H1 (cell line): ENCODE results near the gene MYLK3.

Experiments used
- CEBPB ChIP-seq: IDR thresholded peaks from 2 replicates; pipeline ENCODE4 v1.6.1; 2012; ENCODE audit warnings: low read depth, low read length
- CHD2 ChIP-seq: IDR thresholded peaks from 2 replicates; pipeline ENCODE4 v1.6.1; 2012; ENCODE audit warnings: low read length, improper control_type of control experiment
- JUN ChIP-seq: IDR thresholded peaks from 2 replicates; pipeline ENCODE4 v1.6.1; 2011; ENCODE audit warnings: low read depth, mild to moderate bottlenecking, improper control_type of control experiment, low read length
- MAFK ChIP-seq: IDR thresholded peaks from 2 replicates; pipeline ENCODE4 v1.6.1; 2012; ENCODE audit warnings: low read depth, mild to moderate bottlenecking, improper control_type of control experiment, low read length
- RNF2 ChIP-seq: fragments of 200-900, 300-1000 bp; sonication (generic); IDR thresholded peaks from 2 replicates; pipeline ENCODE4 v1.7.1; 2016; ENCODE audit warnings: borderline replicate concordance, low read depth, mild to moderate bottlenecking, antibody characterized with exemption, low read length; ENCODE audit not compliant: poor library complexity, severe bottlenecking; ENCODE audit errors: missing control alignments
- SP2 ChIP-seq: IDR thresholded peaks from 2 replicates; pipeline ENCODE4 v1.6.1; 2012; ENCODE audit warnings: mild to moderate bottlenecking, low read length, inconsistent platforms
- TAF1 ChIP-seq: IDR thresholded peaks from 2 replicates; pipeline ENCODE4 v1.6.1; 2011; ENCODE audit warnings: mild to moderate bottlenecking, low read depth, low read length
- TF ChIP-seq, protein P1 (sequence below), 3 experiments: IDR thresholded peaks; 1 replicate in 2 of 3; 2 replicates in 1 of 3; pipeline versions ENCODE4 v1.5.1 to v1.6.1; 2011; ENCODE audit warnings: low read length in 3 of 3, mild to moderate bottlenecking in 3 of 3, inconsistent platforms in 2 of 3, low read depth in 1 of 3, moderate library complexity in 1 of 3; ENCODE audit not compliant: insufficient read depth in 1 of 3; ENCODE audit errors: control extremely low read depth in 1 of 3
- TF ChIP-seq, protein P2 (sequence below): IDR thresholded peaks from 2 replicates; pipeline ENCODE4 v1.6.1; 2012; ENCODE audit warnings: inconsistent platforms

DNA sequence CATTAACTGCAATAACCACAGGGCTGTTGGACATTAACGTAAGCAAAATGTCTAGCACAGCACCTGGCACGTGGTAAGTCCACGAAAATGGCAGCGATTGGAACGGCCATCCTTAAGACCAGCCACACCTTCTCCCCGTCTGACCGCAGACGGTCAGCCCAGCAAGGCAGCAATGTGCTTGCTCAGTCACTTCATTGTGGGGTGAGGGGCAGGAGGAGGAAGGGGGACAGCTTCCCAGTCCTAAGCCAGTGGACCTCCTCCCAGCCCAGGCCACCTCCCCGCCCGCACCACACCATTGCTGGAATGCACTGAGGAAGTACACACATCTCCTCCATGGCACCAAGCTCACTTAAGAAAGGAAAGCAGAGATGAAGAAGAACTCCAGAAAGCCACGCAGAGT lies 8.6 kb upstream of the MYLK3 start:
- TF ChIP-seq RNF2 (no peak), TAF1 (no peak), SP2 (no peak), MAFK (no peak), CEBPB (no peak), CHD2 (no peak), JUN (no peak)
- TF ChIP-seq, protein P1, sequence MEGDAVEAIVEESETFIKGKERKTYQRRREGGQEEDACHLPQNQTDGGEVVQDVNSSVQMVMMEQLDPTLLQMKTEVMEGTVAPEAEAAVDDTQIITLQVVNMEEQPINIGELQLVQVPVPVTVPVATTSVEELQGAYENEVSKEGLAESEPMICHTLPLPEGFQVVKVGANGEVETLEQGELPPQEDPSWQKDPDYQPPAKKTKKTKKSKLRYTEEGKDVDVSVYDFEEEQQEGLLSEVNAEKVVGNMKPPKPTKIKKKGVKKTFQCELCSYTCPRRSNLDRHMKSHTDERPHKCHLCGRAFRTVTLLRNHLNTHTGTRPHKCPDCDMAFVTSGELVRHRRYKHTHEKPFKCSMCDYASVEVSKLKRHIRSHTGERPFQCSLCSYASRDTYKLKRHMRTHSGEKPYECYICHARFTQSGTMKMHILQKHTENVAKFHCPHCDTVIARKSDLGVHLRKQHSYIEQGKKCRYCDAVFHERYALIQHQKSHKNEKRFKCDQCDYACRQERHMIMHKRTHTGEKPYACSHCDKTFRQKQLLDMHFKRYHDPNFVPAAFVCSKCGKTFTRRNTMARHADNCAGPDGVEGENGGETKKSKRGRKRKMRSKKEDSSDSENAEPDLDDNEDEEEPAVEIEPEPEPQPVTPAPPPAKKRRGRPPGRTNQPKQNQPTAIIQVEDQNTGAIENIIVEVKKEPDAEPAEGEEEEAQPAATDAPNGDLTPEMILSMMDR (IDR thresholded peaks at IDR 0.05; ENCODE audit: control extremely low read depth in 1 of 3, insufficient read depth in 1 of 3, low read depth in 1 of 3, low read length in 3 of 3) = no peak
- TF ChIP-seq, protein P2, sequence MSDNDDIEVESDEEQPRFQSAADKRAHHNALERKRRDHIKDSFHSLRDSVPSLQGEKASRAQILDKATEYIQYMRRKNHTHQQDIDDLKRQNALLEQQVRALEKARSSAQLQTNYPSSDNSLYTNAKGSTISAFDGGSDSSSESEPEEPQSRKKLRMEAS = no peak
